Testis (tissue), 3 donors: Measurements from ENCODE around the gene ECD. TPM values are rescaled to one million over a fixed set of nuclear protein-coding genes. Genes with fewer than 3 reads are reported as not detected.

Experiments
- DNase-seq: peaks from one replicate; pipeline ENCODE4 v3.0.0-alpha.2; 2019
- H3K27ac ChIP-seq, 2 donors: fragments of 200-600 bp; sonication (generic); one replicate each; pipeline ENCODE4 v1.5.1; 2019
- H3K27me3 ChIP-seq: fragments of 200-600 bp; sonication (generic); one replicate; pipeline ENCODE4 v1.5.1; 2019
- H3K36me3 ChIP-seq: fragments of 200-600 bp; sonication (generic); one replicate; pipeline ENCODE4 v1.5.1; 2017; ENCODE audit warnings: low read depth; ENCODE audit errors: missing control alignments
- H3K4me1 ChIP-seq: fragments of 200-600 bp; sonication (generic); one replicate; pipeline ENCODE4 v1.5.1; 2019
- H3K4me3 ChIP-seq, 2 donors: fragments of 200-600 bp; sonication (generic); one replicate each; pipeline ENCODE4 v1.5.1; 2017 to 2019
- H3K9me3 ChIP-seq: fragments of 200-600 bp; sonication (generic); one replicate; pipeline ENCODE4 v1.5.1; 2017
- CTCF ChIP-seq, 3 experiments: fragments of 450-650 bp in 2 of 3; fragments of 200-600 bp in 1 of 3; sonication (generic) in 1 of 3; IDR thresholded peaks; one replicate each; pipeline ENCODE4 v1.5.1; 2016 to 2019; ENCODE audit warnings: antibody characterized with exemption in 3 of 3, mild to moderate bottlenecking in 2 of 3, moderate library complexity in 1 of 3
- POLR2A ChIP-seq: fragments of 450-650 bp; IDR thresholded peaks from one replicate; pipeline ENCODE4 v1.6.1; 2017; ENCODE audit warnings: antibody characterized with exemption, mild to moderate bottlenecking, moderate library complexity
- WGBS, 2 donors: methylation state at CpG; one replicate each; pipeline ENCODE4 v1.1.5; 2018; 5-methylcytosine and 5-hydroxymethylcytosine counted together
- intact Hi-C: fragments of 100-400 bp; cut with DNase I; formaldehyde crosslinking; loops from one replicate; pipeline ENCODE4 v1.15.1; 2023; ENCODE audit warnings: low total_unique reads
- polyA plus RNA-seq: library from polyadenylated mRNA; stranded (reverse); fragments of 350-450 nt; fragmentation: Illumina TruSeq; extraction: RNeasy Lipid Tissue Mini Kit (QIAGEN cat#74804); gene quantifications from one replicate; pipeline ENCODE4 v1.2.3, GENCODE V29; 2014; ENCODE audit warnings: low read depth, low replicate concordance; ENCODE audit not compliant: insufficient read depth
- total RNA-seq, 2 donors: library from RNA; depleted of rRNA; stranded (reverse); fragments of >200 nt; gene quantifications; one replicate each; pipeline ENCODE4 v1.2.3, GENCODE V29; 2016

ECD gene
- total and polyA plus RNA-seq, 3 donors from 2014 or later = 35.7 to 66.4 (median 57.6) TPM

- Histone ChIP-seq H3K36me3 (no peaks in the 10 kb centered on the region), H3K9me3 (no peaks in the 10 kb centered on the region), H3K4me3 (no peak overlapping the region), H3K27ac (no peak overlapping the region), H3K27me3 (no peaks in the 10 kb centered on the region), H3K4me1 (no peaks in the 10 kb centered on the region)
- intact Hi-C loops = no loop called here
- WGBS, 2 donors = 79 to 86% methylated on average over 1 of the region's 1 CpG
- no peak for DNase-seq
- TF ChIP-seq CTCF (IDR thresholded peaks at IDR 0.05) = no peak
Observed at GRCh38 chr10:73209705-73210104, 41.9 kb upstream of the ECD start.

- Histone ChIP-seq H3K4me1 (no peaks in the 10 kb centered on the region), H3K27me3 (no peaks in the 10 kb centered on the region), H3K4me3 (no peak overlapping the region), H3K36me3 (no peaks in the 10 kb centered on the region), H3K27ac (no peak overlapping the region), H3K9me3 (no peaks in the 10 kb centered on the region)
- TF ChIP-seq CTCF (IDR thresholded peaks at IDR 0.05) = no peak
- TF ChIP-seq POLR2A = no peak
- 85 to 88% methylated on average over 2 of the region's 2 CpGs for WGBS, 2 donors
- intact Hi-C loops = no loop called here
- DNase-seq = no peak
Observed at GRCh38 chr10:73207883-73208282, 40.1 kb upstream of the ECD start.

- no peak overlapping the region for H3K4me3 ChIP-seq
- H3K36me3 ChIP-seq = no peaks in the 10 kb centered on the region
- H3K9me3 ChIP-seq = no peaks in the 10 kb centered on the region
- 91 to 93% methylated on average over 5 of the region's 5 CpGs for WGBS, 2 donors
- no peaks in the 10 kb centered on the region for H3K27me3 ChIP-seq
- H3K4me1 ChIP-seq = no peaks in the 10 kb centered on the region
- intact Hi-C loops = no loop called here
- H3K27ac ChIP-seq = no peak overlapping the region
- DNase-seq = no peak
- TF ChIP-seq POLR2A (no peak), CTCF (IDR thresholded peaks at IDR 0.05) (no peak)
Observed at GRCh38 chr10:73206385-73206784, 38.6 kb upstream of the ECD start.

- intact Hi-C loops = no loop called here
- no peak for TF ChIP-seq POLR2A
- no peak for TF ChIP-seq CTCF (IDR thresholded peaks at IDR 0.05)
- 97 to 100% methylated on average over 1 of the region's 1 CpG for WGBS, 2 donors
- DNase-seq = no peak
- no peaks in the 10 kb centered on the region for H3K27me3 ChIP-seq
- H3K27ac ChIP-seq = no peak overlapping the region
- no peaks in the 10 kb centered on the region for H3K9me3 ChIP-seq
- no peak overlapping the region for H3K4me3 ChIP-seq
- H3K4me1 ChIP-seq = no peaks in the 10 kb centered on the region
- no peaks in the 10 kb centered on the region for H3K36me3 ChIP-seq
Observed at GRCh38 chr10:73205890-73206289, 38.1 kb upstream of the ECD start.

- TF ChIP-seq CTCF (IDR thresholded peaks at IDR 0.05) (no peak), POLR2A (no peak)
- no peak for DNase-seq
- 94 to 98% methylated on average over 3 of the region's 3 CpGs for WGBS, 2 donors
- Histone ChIP-seq H3K27ac (no peak overlapping the region), H3K36me3 (no peaks in the 10 kb centered on the region), H3K4me1 (no peaks in the 10 kb centered on the region), H3K9me3 (no peaks in the 10 kb centered on the region), H3K4me3 (no peak overlapping the region), H3K27me3 (no peaks in the 10 kb centered on the region)
- intact Hi-C loops = no loop called here
Observed at GRCh38 chr10:73205081-73205480, 37.3 kb upstream of the ECD start.
